ENCODE results near the gene TMEM132D. TPM values are rescaled to one million over a fixed set of nuclear protein-coding genes. Genes with fewer than 3 reads are reported as not detected.

TMEM132D gene
- total and polyA plus RNA-seq, 2 donors from 2014 or later = 0.13 TPM; not detected in 1

GRCh38 chr12:129844662-129845220, 59.1 kb downstream of the TMEM132D start:
- H3K27me3 ChIP-seq (ENCODE audit: control insufficient read depth, insufficient read depth, low read length) = no peaks in the 10 kb centered on the region
- no peak for TF ChIP-seq CTCF (IDR thresholded peaks at IDR 0.05; ENCODE audit: borderline replicate concordance, extremely low read depth, insufficient read depth)
- H3K27ac ChIP-seq (ENCODE audit: low read depth in 2 of 2, low read length in 2 of 2) = no peak overlapping the region
- no peaks in the 10 kb centered on the region for H3K4me1 ChIP-seq (ENCODE audit: control insufficient read depth in 2 of 3, insufficient read depth in 2 of 3, low read depth in 1 of 3, low read length in 3 of 3)
- DNase-seq (peak in 3 of 5 donors; percentile 30 to 79 (median 70)), FAIRE-seq (no peak)
- intact Hi-C loops (cut with DNase I) = no loop called here
- no peak overlapping the region for H3K4me3 ChIP-seq (ENCODE audit: low read length in 3 of 3)
- no peaks in the 10 kb centered on the region for H3K9me3 ChIP-seq (ENCODE audit: control insufficient read depth in 2 of 3, insufficient read depth in 1 of 3, low read length in 3 of 3)
- no peaks in the 10 kb centered on the region for H3K36me3 ChIP-seq (ENCODE audit: control insufficient read depth in 2 of 3, insufficient read depth in 3 of 3, low read length in 3 of 3)
- H3K9ac ChIP-seq (ENCODE audit: low read length in 3 of 3) = no peak overlapping the region

GRCh38 chr12:129841251-129841650, 62.6 kb downstream of the TMEM132D start:
- H3K4me1 ChIP-seq (ENCODE audit: control insufficient read depth in 2 of 3, insufficient read depth in 2 of 3, low read depth in 1 of 3, low read length in 3 of 3) = no peaks in the 10 kb centered on the region
- intact Hi-C loops (cut with DNase I) = no loop called here
- no peak for FAIRE-seq

GRCh38 chr12:129840145-129840884, 63.5 kb downstream of the TMEM132D start:
- Histone ChIP-seq H3K27me3 (ENCODE audit: control insufficient read depth, insufficient read depth, low read length) (no peaks in the 10 kb centered on the region), H3K36me3 (ENCODE audit: control insufficient read depth in 2 of 3, insufficient read depth in 3 of 3, low read length in 3 of 3) (no peaks in the 10 kb centered on the region), H3K9ac (ENCODE audit: low read length in 3 of 3) (no peak overlapping the region), H3K27ac (ENCODE audit: low read depth in 2 of 2, low read length in 2 of 2) (no peak overlapping the region), H3K4me1 (ENCODE audit: control insufficient read depth in 2 of 3, insufficient read depth in 2 of 3, low read depth in 1 of 3, low read length in 3 of 3) (no peaks in the 10 kb centered on the region), H3K9me3 (ENCODE audit: control insufficient read depth in 2 of 3, insufficient read depth in 1 of 3, low read length in 3 of 3) (no peaks in the 10 kb centered on the region), H3K4me3 (ENCODE audit: low read length in 3 of 3) (no peak overlapping the region)
- DNase-seq = peak in 1 of 5 donors; percentile 38
- TF ChIP-seq CTCF (IDR thresholded peaks at IDR 0.05; ENCODE audit: borderline replicate concordance, extremely low read depth, insufficient read depth) = no peak
- FAIRE-seq = no peak
- intact Hi-C loops (cut with DNase I) = no loop called here

More at GRCh38 chr12:129841251-129841650, 62.6 kb downstream of the TMEM132D start:
- no peak overlapping the region for H3K27ac ChIP-seq (ENCODE audit: low read depth in 2 of 2, low read length in 2 of 2)
- no peak overlapping the region for H3K4me3 ChIP-seq (ENCODE audit: low read length in 3 of 3)
- DNase-seq = no peak
- no peaks in the 10 kb centered on the region for H3K36me3 ChIP-seq (ENCODE audit: control insufficient read depth in 2 of 3, insufficient read depth in 3 of 3, low read length in 3 of 3)
- no peak overlapping the region for H3K9ac ChIP-seq (ENCODE audit: low read length in 3 of 3)
- TF ChIP-seq CTCF (IDR thresholded peaks at IDR 0.05; ENCODE audit: borderline replicate concordance, extremely low read depth, insufficient read depth) = no peak
- no peaks in the 10 kb centered on the region for H3K9me3 ChIP-seq (ENCODE audit: control insufficient read depth in 2 of 3, insufficient read depth in 1 of 3, low read length in 3 of 3)
- H3K27me3 ChIP-seq (ENCODE audit: control insufficient read depth, insufficient read depth, low read length) = no peaks in the 10 kb centered on the region

All from kidney (tissue), 14 donors.